Dermis microvascular lymphatic vessel endothelial cell (primary cell): ENCODE results near the gene DEFB131A. TPM values are rescaled to one million over a fixed set of nuclear protein-coding genes. Genes with fewer than 3 reads are reported as not detected.
"Not testable (repeated sequence)": the region's sequence is repeated elsewhere in the genome, so short reads cannot be mapped to it uniquely, and the experiment has no call there.

Source experiments
- DNase-seq, 2 donors: peaks; one replicate each; pipeline versions ENCODE4 v3.0.0 to v3.0.0-alpha.2; 2010; ENCODE audit warnings: low read depth in 2 of 2
- total RNA-seq: library from RNA; depleted of rRNA; stranded (reverse); fragments of >200 nt; gene quantifications from 2 replicates; pipeline ENCODE4 v1.2.1, GENCODE V29; 2014

Gene DEFB131A, protein sequence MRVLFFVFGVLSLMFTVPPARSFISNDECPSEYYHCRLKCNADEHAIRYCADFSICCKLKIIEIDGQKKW
- not detected in 2 replicates for total RNA-seq

DNA sequence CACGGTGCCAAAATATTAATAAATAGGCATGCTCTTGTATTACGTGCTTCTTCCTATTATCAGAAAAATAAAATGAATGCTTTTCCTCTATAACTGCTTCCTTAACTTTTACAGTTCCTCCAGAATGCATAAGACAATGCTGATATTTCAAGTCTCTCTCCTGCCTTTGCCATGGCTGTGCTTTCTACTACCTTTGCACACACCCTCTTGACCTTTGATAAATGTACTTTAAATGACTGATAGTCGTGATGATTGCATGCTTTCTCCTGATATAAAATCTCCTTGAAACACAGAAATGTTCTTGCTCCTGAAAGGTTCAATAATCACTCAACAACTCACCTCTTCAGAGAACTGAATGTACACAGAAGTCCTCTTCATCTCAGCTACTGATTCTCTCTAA lies at the start of gene DEFB131A:
Gene DEFB131A, plus strand, starts transcription at position 301 of the 400 bp plus-strand sequence. CDS start 120 bp downstream, outside the sequence.
- DNase-seq = not testable (repeated sequence)

DNA sequence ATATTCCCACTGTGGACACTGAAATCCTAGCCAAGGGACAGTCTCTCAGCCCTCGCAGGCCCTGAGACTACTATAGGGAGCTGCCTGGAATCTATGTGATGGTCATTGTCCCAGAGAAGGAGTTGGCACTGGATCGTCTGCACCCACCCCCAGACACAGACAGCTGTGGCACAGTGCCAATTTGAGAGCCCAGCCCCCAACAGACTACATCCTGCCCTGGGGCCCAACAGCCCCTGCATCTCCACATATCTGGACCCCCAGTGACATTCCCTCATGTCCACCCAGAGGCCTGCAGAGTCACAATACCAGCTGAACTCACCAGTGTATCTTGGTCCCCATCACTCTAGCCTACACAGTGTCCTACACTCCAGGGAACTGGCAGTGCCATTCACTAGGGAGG lies 38.4 kb upstream of the DEFB131A start:
- not testable (repeated sequence) for DNase-seq

DNA sequence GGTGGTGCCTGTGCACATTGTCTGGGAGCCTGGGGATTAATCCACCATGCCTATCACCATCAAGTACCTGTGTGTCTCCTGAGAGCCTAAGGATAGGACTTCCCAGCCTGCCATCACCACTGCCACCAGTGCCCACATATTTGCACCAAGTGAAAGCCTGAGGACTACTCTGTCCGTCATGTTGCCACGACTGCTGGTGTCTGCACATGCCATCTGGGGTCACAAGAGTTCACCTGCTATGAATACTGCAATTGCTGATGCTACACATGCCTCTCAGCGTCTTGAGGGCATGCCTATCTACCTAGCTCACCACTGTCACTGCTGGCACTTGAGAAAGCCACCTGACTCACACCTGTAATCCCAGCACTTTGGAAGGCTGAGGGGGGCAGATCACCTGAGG lies 37.7 kb upstream of the DEFB131A start:
- not testable (repeated sequence) for DNase-seq

DNA sequence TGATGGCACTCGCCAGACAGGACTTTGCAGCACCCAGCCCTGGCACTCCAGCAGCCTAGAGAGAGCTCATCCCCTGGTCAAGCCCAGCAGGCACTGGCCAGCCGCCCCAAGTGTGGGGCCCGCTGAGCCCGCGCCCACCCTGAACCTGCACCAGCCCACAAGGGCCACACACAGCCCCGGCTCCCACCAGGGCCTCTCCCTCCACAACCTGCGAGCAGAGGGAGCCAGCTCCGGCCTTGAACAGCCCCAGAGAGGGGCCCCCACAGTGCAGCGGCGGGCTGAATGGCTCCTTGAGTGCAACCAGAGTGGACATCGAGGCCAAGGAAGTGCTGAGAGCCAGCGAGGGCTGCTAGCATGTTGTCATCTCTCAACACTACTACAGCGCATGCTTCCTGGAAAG lies 34.4 kb upstream of the DEFB131A start:
- DNase-seq = no peak

DNA sequence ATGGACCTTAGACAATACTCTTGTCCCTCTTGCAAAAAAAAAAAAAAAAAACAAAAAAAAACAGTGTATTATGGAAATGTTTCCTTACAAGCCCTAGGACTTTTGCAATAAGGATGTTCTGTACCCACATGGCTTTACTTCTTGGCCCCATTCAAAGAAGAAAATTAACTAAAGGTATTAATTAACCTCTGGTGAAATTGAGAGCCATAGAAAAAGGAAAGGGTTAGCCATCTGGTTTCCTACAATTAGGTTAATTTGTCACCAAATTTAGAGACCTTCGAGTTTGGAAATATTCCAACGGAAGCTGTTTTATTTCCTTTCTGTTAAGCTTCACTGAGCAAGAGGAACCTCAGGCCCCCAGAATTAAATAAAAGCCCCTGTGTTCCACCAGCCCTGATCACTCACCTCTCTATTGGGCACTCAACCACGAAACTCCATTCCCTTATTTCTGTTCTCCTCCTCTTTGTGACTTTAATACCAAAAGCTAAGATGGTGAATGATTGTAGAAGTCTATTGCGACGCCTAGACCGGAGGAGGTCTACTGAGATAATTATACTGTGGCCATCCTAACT lies 22.2 kb upstream of the DEFB131A start:
- DNase-seq = not testable (repeated sequence)

DNA sequence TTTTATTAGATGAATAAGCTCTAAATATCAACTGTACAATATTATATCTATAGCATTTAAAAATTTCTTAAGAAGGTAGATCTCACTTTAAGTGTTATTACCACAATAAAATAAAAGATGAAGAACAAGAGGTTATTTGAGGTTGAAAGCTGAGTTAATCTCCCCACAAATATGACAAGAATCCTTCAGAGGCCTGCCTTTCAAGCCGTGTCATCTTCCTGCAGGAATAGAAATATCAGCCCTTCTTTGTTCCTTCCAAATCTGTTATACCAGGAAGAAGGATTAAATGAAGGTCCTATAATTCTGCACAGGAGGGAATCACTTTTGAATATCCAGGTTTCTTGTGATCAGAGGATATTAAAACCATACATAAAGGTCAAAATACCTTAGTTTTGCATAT lies 18.3 kb upstream of the DEFB131A start:
- not testable (repeated sequence) for DNase-seq

DNA sequence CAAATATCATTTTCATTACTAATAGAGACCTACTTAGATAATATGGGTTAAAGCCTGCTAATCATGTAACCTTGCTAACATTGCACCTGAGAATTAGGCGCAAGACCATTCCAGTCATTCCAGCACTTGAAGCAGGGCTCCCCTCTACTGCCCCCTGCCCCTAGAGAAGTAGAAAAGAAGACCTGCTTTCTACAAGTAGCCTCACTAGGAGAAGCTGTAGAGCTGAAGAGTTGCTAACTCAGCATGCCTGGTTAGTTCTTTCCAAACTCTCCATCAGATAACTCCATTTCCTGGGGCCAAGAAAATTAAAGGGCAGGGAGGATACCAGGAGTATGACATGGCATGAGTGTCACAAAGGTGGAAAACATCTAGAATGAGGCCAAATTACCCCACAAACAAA lies 14.2 kb upstream of the DEFB131A start:
- not testable (repeated sequence) for DNase-seq

DNA sequence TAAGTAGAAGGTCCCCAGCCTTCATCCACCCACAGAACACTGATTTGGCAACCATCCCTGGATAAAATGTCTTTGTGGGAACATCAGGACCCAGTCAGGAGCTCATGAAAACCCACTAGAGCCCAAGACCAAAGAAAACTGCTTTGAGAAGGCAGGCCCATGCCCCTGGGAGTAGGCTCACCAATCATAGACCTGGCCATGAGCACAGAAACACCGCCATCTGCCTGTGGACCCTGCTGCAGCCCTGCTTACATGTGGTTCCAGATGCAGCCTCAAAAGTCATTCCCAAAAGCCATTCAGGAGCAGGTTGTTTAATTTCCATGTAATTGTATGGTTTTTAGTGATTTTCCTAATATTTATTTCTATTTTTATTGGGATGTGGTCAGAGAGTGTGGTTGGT lies 10.9 kb upstream of the DEFB131A start:
- not testable (repeated sequence) for DNase-seq

DNA sequence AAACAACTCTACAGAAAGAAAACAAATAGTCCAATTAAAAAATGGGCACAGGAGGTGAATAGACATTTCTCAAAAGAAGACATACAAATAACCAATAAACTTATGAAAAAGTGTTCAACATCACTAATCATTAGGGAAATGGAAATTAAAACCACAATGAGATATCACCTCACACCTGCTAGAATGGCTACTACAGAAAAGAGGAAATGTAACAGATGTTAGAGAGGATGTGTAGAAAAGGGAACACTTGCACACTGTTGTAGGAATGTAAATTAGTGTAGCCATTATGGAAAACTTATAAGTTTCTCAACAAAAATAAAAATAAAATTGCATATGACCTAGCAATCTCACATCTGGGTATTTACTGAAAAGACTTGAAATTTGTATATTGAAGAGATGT lies 7.5 kb upstream of the DEFB131A start:
- not testable (repeated sequence) for DNase-seq

DNA sequence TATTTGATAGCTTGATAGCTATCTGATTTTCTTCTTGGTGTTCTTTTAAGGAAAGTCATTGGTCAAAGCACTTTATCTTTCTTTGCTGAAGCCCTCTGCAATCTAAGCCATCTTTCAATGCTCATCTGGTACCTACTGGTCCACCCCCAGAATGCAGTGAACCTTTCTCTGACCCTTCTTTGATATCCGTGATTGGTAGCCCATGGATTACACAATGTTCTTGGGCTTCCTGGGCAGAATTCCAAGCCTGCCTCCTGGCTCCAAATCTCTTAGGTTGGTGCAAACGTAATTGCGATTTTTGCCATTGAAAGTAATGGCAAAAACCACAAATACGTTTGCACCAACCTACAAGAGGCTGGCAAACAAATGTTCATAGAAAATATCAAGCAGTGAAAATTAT lies 1.9 kb upstream of the DEFB131A start:
- DNase-seq = not testable (repeated sequence)

DNA sequence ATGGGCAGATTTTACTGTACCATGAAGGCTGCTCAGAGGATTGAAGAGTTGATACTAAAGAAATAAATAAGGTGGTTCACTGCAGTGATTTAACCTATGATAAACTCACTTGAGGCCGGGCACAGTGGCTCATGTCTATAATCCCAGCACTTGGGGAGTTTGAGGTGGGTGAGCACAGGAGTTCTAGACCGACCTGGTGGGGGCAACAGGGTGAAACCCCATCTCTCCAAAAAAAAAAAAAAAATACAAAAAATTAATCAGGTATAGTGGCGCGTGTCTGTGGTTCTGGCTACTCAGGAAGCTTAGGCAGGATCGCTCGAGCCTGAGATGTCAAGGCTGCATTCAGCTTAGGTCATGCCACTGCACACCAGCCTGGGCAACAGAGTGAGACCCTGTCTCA lies 467 bp downstream of the DEFB131A start:
- DNase-seq = not testable (repeated sequence)

DNA sequence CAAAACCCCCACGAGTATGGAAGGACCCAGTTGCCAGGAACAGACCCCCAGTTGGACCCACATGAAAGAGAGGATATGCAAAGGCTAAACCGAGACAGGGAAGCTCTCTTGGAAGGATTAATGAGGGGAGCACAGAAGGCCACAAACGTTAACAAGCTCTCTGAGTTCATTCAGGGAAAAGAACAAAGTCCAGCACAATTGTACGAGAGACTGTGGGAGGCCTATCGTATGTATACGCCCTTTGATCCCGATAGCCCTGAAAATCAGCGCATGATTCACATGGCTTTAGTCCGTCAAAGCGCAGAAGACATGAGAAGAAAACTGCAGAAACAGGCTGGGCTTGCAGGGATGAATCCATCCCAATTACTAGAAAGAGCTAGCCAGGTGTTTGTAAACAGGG lies 8.0 kb downstream of the DEFB131A start:
- not testable (repeated sequence) for DNase-seq

DNA sequence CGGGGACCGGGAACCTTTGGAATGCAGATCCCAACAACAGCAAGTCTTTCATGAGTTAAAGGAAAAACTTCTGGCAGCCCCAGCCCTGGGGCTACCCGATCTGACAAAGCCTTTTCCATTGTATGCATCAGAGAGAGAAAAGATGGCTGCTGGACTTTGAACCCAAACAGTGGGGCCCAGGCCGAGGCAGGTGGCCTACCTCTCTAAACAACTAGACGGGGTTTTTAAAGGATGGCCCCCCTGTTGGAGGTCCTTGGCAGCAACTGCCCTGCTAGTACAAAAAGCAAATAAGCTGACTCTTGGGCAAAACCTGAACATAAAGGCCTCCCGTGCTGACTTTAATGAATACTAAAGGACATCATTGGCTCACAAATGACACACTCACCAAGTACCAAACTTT lies 10.1 kb downstream of the DEFB131A start:
- DNase-seq = not testable (repeated sequence)

DNA sequence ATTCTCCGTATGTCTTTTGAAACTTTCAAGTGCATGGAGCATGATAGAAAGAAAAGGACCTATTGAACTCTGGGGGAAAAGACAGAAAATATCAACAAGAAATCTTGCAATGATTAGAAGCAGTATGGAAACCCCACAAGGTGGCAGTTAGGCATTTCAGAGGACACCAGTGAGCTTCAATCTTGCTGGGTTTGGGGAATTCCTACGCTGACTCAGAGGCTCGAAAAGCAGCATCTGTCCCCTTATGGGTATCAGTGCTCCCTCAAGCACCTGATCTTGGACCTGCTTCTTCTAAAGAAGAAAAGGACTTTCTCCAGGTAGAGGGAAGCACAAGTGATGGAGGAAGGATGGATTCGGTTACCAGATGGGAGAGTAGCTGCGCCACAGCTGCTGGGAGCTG lies 10.8 kb downstream of the DEFB131A start:
- not testable (repeated sequence) for DNase-seq

DNA sequence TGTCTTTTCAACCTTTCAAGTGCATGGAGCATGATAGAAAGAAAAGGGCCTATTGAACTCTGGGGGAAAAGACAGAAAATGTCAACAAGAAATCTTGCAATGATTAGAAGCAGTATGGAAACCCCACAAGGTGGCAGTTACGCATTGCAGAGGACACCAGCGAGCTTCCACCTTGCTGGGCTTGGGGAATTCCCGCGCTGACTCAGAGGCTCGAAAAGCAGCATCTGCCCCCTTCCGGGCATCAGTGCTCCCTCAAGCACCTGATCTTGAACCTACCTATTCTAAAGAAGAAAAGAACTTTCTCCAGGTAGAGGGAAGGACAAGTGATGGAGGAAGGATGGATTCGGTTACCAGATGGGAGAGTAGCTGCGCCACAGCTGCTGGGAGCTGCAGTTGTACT lies 35.3 kb downstream of the DEFB131A start:
- DNase-seq = not testable (repeated sequence)

DNA sequence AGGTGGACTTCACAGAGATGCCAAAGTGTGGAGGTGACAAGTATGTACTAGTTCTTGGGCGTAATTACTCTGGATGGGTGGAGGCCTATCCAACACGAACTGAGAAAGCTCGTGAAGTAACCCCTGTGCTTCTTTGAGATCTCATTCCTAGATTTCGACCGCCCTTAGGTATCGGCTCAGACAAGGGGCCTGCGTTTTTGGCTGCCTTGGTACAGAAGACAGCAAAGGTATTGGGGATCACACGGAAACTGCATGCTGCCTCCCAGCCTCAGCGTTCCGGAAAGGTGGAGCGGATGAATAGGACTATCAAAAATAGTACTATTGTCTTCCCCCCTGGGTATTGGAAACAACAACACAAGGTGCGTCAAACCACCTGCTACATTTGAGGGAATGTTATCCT lies 35.9 kb downstream of the DEFB131A start:
- DNase-seq = not testable (repeated sequence)

DNA sequence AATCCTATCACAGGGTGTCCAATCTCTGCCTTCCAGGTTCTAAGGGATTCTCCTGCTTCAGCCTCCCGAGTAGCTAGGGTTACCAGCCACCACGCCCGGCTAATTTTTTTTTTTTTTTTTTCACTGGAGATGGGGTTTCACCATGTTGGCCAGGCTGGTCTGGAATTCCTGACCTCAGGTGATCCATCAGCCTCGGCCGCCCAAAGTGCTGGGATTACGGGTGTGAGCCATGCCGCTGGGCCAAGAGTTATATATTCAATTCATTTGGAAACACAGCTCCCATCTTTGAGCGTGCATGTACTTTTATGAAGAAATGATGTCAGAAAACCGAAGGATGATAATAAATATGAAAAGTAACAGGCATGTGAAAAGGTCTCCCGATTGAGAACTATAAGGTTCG lies 38.7 kb downstream of the DEFB131A start:
- not testable (repeated sequence) for DNase-seq

DNA sequence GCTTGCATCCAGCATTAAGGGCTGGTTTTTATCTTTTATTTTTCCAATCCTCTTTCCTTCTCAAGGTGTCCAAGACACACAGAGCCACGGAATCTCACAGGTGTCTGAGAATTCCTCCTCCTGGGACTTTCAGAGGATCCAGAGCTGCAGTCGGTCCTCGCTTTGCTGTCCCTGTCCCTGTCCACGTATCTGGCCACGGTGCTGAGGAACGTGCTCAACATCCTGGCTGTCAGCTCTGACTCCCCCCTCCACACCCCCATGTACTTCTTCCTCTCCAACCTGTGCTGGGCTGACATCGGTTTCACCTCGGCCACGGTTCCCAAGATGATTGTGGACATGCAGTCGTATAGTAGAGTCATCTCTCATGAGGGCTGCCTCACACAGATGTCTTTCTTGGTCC lies 39.5 kb downstream of the DEFB131A start:
- not testable (repeated sequence) for DNase-seq

DNA sequence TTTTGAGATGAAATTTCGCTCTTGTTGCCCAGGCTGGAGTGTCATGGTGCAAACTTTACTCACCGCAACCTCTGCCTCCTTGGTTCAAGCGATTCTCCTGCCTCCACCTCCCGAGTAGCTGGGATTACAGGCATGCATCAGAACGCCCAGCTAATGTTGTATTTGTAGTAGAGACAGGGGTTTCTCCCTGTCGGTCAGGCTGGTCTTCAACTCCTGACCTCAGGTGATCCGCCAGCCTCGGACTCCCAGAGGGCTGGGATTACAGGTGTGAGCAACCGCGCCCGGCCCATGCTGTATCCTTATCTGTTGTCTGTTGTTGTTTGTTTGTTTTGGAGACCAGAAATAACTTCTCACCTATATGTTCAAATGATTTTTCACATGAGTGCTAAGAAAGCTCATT lies 42.7 kb downstream of the DEFB131A start:
- DNase-seq = not testable (repeated sequence)

DNA sequence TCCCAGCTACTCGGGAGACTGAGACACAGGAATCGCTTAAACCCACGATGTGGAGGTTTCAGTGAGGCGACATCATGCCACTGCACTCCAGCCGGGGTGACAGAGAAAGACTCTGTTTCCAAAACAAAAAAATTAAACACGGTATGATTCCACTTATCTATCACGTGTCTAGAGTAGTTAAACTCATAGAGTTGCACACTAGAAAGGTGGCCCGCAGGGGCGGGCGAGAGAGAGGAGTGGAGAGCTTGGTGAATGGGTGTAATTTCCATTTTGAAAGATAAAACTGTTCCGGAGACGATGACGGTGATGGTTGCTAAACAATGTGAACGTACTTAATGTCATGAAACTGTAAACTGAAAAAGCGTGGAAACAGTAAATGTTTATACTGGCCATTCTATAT lies 44.6 kb downstream of the DEFB131A start:
- not testable (repeated sequence) for DNase-seq

DNA sequence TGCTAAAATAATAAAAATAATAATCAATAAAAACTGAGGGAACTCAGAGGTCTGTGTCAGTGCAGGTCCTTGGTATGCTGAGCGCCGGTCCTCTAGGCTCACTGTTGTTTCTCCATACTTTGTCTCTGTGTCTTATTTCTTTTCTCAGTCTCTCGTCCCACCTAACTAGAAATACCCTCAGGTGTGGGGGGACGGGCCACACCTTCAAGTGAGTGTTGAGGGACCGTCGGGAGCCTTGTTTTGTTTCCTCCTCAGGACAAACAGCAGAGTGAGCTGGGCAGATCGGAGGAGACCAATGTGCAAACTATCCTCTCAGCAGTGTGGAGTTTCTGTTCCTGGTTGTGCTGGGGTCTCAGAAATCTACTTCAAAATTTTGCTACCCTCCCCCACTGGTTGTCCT lies 46.3 kb downstream of the DEFB131A start:
- DNase-seq = not testable (repeated sequence)

DNA sequence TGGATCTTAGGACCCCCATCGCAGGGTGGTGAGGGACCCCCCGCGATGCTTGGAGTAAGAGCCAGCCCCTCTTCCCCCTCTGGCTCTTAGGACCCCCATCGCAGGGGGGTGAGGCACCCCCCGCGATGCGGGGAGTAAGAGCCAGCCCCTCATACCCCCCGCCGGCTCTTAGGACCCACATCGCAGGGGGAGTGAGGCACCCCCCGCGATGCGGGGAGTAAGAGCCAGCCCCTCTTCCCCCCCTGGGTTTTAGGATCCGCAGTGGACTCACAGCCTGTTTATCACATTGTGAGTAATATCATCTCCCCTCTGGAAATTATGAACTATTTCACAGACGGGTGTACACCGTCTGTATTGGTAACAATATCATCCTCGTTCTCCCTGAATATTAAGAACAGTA lies 46.8 kb downstream of the DEFB131A start:
- DNase-seq = not testable (repeated sequence)

DNA sequence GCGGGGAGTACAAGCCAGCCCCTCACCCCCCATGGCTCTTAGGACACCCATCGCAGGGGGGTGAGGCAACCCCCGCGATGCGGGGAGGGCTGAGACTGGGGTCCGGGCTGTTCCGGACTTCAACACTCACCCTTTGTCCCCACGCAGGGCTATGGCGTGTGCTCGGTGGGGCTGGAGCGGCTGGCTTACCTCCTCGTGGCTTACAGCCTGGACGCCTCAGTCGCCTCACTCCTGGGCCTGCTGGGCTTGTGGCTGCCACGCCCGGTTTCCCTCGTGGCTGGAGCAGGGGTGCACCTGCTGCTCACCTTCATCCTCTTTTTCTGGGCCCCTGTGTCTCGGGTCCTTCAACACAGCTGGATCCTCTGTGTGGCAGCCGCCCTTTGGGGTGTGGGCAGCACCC lies 49.4 kb downstream of the DEFB131A start:
- DNase-seq = not testable (repeated sequence)
